ENCODE results near the gene HOXC11.

DNA sequence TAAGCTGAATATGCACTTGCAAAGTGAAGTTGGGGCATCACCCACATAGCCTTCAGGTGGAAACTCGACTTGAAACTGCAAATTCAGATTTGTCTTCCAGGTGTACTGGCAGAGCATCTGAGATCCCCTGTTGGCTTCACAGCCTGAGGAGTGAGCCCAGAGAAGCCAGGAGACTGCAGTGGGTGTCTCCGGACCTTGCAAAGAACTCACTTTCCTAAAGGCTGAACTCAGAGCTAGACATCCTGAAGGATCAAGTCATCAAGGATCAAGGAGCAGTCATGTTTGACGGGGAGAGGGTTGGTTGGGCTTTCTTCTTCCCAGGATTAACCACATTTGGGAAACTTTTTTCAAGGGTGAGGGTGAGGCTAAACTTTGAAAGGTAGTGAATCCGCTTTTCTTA, 43.4 kb upstream of the HOXC11 start:
- TF ChIP-seq CTCF (conservative IDR thresholded peaks at IDR 0.05) (no peak), EZH2 (IDR thresholded peaks at IDR 0.05; ENCODE audit: low read depth) (no peak)
